K562 (cell line): Measurements from ENCODE around the gene CHORDC1. TPM values are rescaled to one million over a fixed set of nuclear protein-coding genes. Genes with fewer than 3 reads are reported as not detected.
"Not testable (repeated sequence)": the region's sequence is repeated elsewhere in the genome, so short reads cannot be mapped to it uniquely, and the experiment has no call there.

Experiments used
- ATAC-seq: fragments of 200-7000 bp; cut with Tn5 transposase; 3 replicates; pipeline ENCODE4 v1.9.1; 2020; ENCODE audit warnings: moderate library complexity
- BruUV-seq: library from RNA; stranded (reverse); fragments of 400-500 nt; replicated peaks from 2 replicates; lab custom pipeline; 2021; lab: Mats Ljungman, UMichigan
- CTCF ChIA-PET: fragments of 300-600 bp; formaldehyde crosslinking; extraction: SDS; loops from one replicate; lab custom pipeline; 2021; ENCODE audit warnings: low intra/inter-chr PET ratio; lab: Yijun Ruan, JAX
- POLR2A ChIA-PET: fragments of 300-600, 350-650 bp; sonication (Branson Sonifier 250); formaldehyde crosslinking; extraction: SDS; loops from one replicate; lab custom pipeline; 2021; ENCODE audit warnings: antibody characterized with exemption, inconsistent platforms; lab: Yijun Ruan, JAX
- DNase-seq, 4 experiments: peaks; one replicate each; pipeline versions ENCODE4 v3.0.0 to v3.0.0-alpha.2; 2011 to 2018; ENCODE audit warnings: low spot score in 3 of 4, mixed read lengths in 3 of 4; ENCODE audit errors: extremely low read depth in 1 of 4
- FAIRE-seq: peaks from 2 replicates; lab custom pipeline; 2011; peaks lifted over from hg19 to GRCh38; lab: Jason Lieb, UNC
- H2AFZ ChIP-seq: 2 replicates; pipeline ENCODE4 v1.6.0; 2011; ENCODE audit warnings: low read depth, low read length, control low read depth, inconsistent platforms
- H3K27ac ChIP-seq: fragments of 200-600 bp; 3 replicates; pipeline ENCODE4 v1.8.0; 2011; ENCODE audit warnings: low read depth, mild to moderate bottlenecking, control low read depth, inconsistent platforms, low read length, moderate library complexity, mixed read lengths; ENCODE audit errors: extremely low read depth
- H3K27me3 ChIP-seq, 2 experiments: fragments of 300-600 bp in 1 of 2; 2 replicates in 1 of 2; 3 replicates in 1 of 2; pipeline versions ENCODE4 v1.6.0 to v1.8.0; 2011; ENCODE audit warnings: inconsistent platforms in 2 of 2, low read length in 2 of 2, mild to moderate bottlenecking in 1 of 2, mixed read lengths in 1 of 2, moderate library complexity in 1 of 2; ENCODE audit not compliant: control insufficient read depth in 2 of 2, insufficient read depth in 2 of 2
- H3K36me3 ChIP-seq: fragments of 300-600 bp; 3 replicates; pipeline ENCODE4 v1.8.0; 2011; ENCODE audit warnings: mild to moderate bottlenecking, low read length, inconsistent platforms; ENCODE audit not compliant: control insufficient read depth, insufficient read depth
- H3K4me1 ChIP-seq, 2 experiments: fragments of 200-600 bp in 1 of 2; replicated peaks in 1 of 2; 2 replicates in 1 of 2; 3 replicates in 1 of 2; pipeline versions ENCODE4 v1.5.1 to v1.8.0; 2011; ENCODE audit warnings: inconsistent platforms in 2 of 2, low read length in 2 of 2, mild to moderate bottlenecking in 1 of 2, mixed read lengths in 1 of 2, moderate library complexity in 1 of 2; ENCODE audit not compliant: control insufficient read depth in 2 of 2, insufficient read depth in 2 of 2
- H3K4me2 ChIP-seq: 2 replicates; pipeline ENCODE4 v1.6.1; 2011; ENCODE audit warnings: low read length, control low read depth, inconsistent platforms, mixed read lengths; ENCODE audit not compliant: insufficient read depth
- H3K4me3 ChIP-seq: fragments of 200-600 bp; sonication (generic), shearing (Covaris generic); 2 replicates; pipeline ENCODE4 v1.5.1; 2016; ENCODE audit warnings: control low read depth, inconsistent platforms
- H3K79me2 ChIP-seq: fragments of 200-600 bp; 3 replicates; pipeline ENCODE4 v1.8.0; 2011; ENCODE audit warnings: low read length, inconsistent platforms; ENCODE audit not compliant: control insufficient read depth, insufficient read depth
- H3K9ac ChIP-seq, 2 experiments: 2 replicates each; pipeline versions ENCODE4 v1.6.0 to v1.6.1; 2011; ENCODE audit warnings: low read depth in 2 of 2, low read length in 2 of 2, control low read depth in 1 of 2, inconsistent platforms in 1 of 2, mild to moderate bottlenecking in 1 of 2, mixed read lengths in 1 of 2; ENCODE audit not compliant: insufficient read depth in 1 of 2
- H3K9me1 ChIP-seq: one replicate; pipeline ENCODE4 v1.6.0; 2011; ENCODE audit warnings: inconsistent platforms, mild to moderate bottlenecking, low read length, moderate library complexity; ENCODE audit not compliant: control insufficient read depth, insufficient read depth
- H3K9me3 ChIP-seq: replicated peaks from 2 replicates; pipeline ENCODE4 v1.5.1; 2011; ENCODE audit warnings: low read depth, low read length, inconsistent platforms; ENCODE audit not compliant: control insufficient read depth, insufficient read depth
- H4K20me1 ChIP-seq: replicated peaks from 2 replicates; pipeline ENCODE4 v1.6.1; 2011; ENCODE audit warnings: low read length, inconsistent platforms, mixed read lengths; ENCODE audit not compliant: control insufficient read depth, insufficient read depth
- BMI1 ChIP-seq: fragments of 150-350 bp; IDR thresholded peaks from 2 replicates; pipeline ENCODE4 v1.6.1; 2014; ENCODE audit warnings: low read length
- DLX4 ChIP-seq: fragments of 250-450 bp; sonication (Bioruptor Pico); IDR thresholded peaks from 2 replicates; pipeline ENCODE4 v1.6.1; 2021; ENCODE audit warnings: mild to moderate bottlenecking
- ETS1 ChIP-seq: conservative IDR thresholded peaks from 2 replicates; pipeline ENCODE4 v1.6.1; 2011; ENCODE audit warnings: low read depth, mild to moderate bottlenecking, low read length; ENCODE audit not compliant: control insufficient read depth
- IRF1 ChIP-seq: sonication (generic); formaldehyde crosslinking; IDR thresholded peaks from 2 replicates; pipeline ENCODE4 v1.8.0; 2022; ENCODE audit warnings: missing genetic modification reagents, mild to moderate bottlenecking, borderline replicate concordance
- TCF7 ChIP-seq: sonication (generic); IDR thresholded peaks from 2 replicates; pipeline ENCODE4 v1.6.1; 2016; ENCODE audit warnings: antibody characterized with exemption, borderline replicate concordance
- ZNF699 ChIP-seq: fragments of 250-450 bp; sonication (Bioruptor Pico); IDR thresholded peaks from 2 replicates; pipeline ENCODE4 v1.8.0; 2021; ENCODE audit warnings: mild to moderate bottlenecking, moderate library complexity; ENCODE audit not compliant: insufficient replicate concordance
- WGBS: fragments of 100-300 bp; shearing (Covaris generic); methylation state at CpG from one replicate; pipeline ENCODE4 v1.1.6; 2016; ENCODE audit warnings: low coverage, mixed read lengths; ENCODE audit not compliant: insufficient coverage; ENCODE audit errors: missing lambda C conversion rate; 5-methylcytosine and 5-hydroxymethylcytosine counted together
- in situ Hi-C: fragments of 300-500 bp; cut with MboI; formaldehyde crosslinking; loops from 4 replicates; pipeline ENCODE4 v1.15.0; 2018; ENCODE audit warnings: inconsistent platforms, mixed read lengths
- intact Hi-C: fragments of 100-400 bp; cut with micrococcal nuclease; formaldehyde crosslinking; loops from 2 replicates; pipeline ENCODE4 v1.14.2; 2022
- polyA plus RNA-seq, 8 experiments: library from polyadenylated mRNA; depleted of rRNA in 4 of 8; stranded (reverse) in 5 of 8; unstranded in 3 of 8; fragments of >200 nt; fragmentation: Nextera tagmentation in 2 of 8; fragmentation: Illumina TruSeq in 1 of 8; extraction: Ambion mirVana in 2 of 8; extraction: Trizol in 1 of 8; gene quantifications; 2 replicates each; pipeline versions ENCODE4 v1.2.1 to v1.2.3, GENCODE V29; 2011 to 2014; ENCODE audit warnings: inconsistent platforms in 1 of 8, missing spikeins in 1 of 8
- total RNA-seq, 7 experiments: library from RNA; depleted of rRNA in 6 of 7; stranded (reverse); fragments of >200 nt in 6 of 7; fragmentation: Illumina TruSeq in 2 of 7; extraction: Trizol in 2 of 7; gene quantifications; 2 replicates each; pipeline versions ENCODE4 v1.2.1 to v1.2.3, GENCODE V29; 2011 to 2021; ENCODE audit warnings: low replicate concordance in 1 of 7

CHORDC1 gene
- total and polyA plus RNA-seq, 9 of the 15 experiments (the other 6 are each of a cell fraction or from before 2014, with no cell fraction given) = 68.7 to 148 (median 112) TPM

- Histone ChIP-seq H3K4me2 (no peak overlapping the region), H3K9me1 (no peaks in the 10 kb centered on the region), H4K20me1 (no peaks in the 10 kb centered on the region), H3K36me3 (peaks cover 97% of the 10 kb centered on the region), H3K9me3 (no peaks in the 10 kb centered on the region), H3K9ac (no peak overlapping the region), H3K4me1 (no peaks in the 10 kb centered on the region), H3K27ac (no peak overlapping the region), H2AFZ (no peak overlapping the region), H3K4me3 (no peak overlapping the region), H3K27me3 (no peaks in the 10 kb centered on the region), H3K79me2 (peaks cover 64% of the 10 kb centered on the region)
- FAIRE-seq (no peak), ATAC-seq (no peak), DNase-seq (no peak)
- CTCF ChIA-PET = no interaction called here
- intact Hi-C loops (no loop called here), in situ Hi-C loops (no loop called here)
- no TSS peak for BruUV-seq
- TF ChIP-seq IRF1 (CRISPR knock-in tag) = no peak
- no peak for TF ChIP-seq TCF7
- TF ChIP-seq ZNF699 (CRISPR knock-in tag) = no peak
- WGBS = 90% methylated on average over 3 of the region's 3 CpGs
- POLR2A ChIA-PET = no interaction called here
Observed at GRCh38 chr11:90213322-90213721, 9.5 kb downstream of the CHORDC1 start.

GRCh38 chr11:90208857-90209256 lies 14.0 kb downstream of the CHORDC1 start:
- Histone ChIP-seq H2AFZ (no peak overlapping the region), H3K9me3 (no peaks in the 10 kb centered on the region), H3K79me2 (peaks cover 20% of the 10 kb centered on the region; the same call in 2 of the 3 replicates), H4K20me1 (no peaks in the 10 kb centered on the region), H3K27ac (no peak overlapping the region), H3K27me3 (no peaks in the 10 kb centered on the region), H3K36me3 (peaks cover 97% of the 10 kb centered on the region), H3K4me1 (no peaks in the 10 kb centered on the region), H3K9me1 (no peaks in the 10 kb centered on the region), H3K4me3 (no peak overlapping the region), H3K9ac (no peak overlapping the region), H3K4me2 (no peak overlapping the region)
- WGBS = 92% methylated on average over 2 of the region's 2 CpGs
- intact Hi-C loops = no loop called here
- DNase-seq (no peak), ATAC-seq (no peak), FAIRE-seq (no peak)
- TF ChIP-seq BMI1 (no peak), ETS1 (no peak), DLX4 (CRISPR knock-in tag) (no peak)
- ChIA-PET POLR2A (no interaction called here), CTCF (interaction anchor here (0.5 kb wide), 1 partner anchor 79 kb away, joined by 3 read pairs; no protein-coding TSS in a partner anchor)
- in situ Hi-C loops = no loop called here
- BruUV-seq = no TSS peak

GRCh38 chr11:90207992-90208391 lies 14.9 kb downstream of the CHORDC1 start:
- H3K4me2 ChIP-seq, H3K9ac ChIP-seq, H2AFZ ChIP-seq, intact Hi-C loops, BruUV-seq, DNase-seq, H3K27ac ChIP-seq, in situ Hi-C loops, FAIRE-seq, POLR2A ChIA-PET, H3K27me3 ChIP-seq, CTCF ChIA-PET, H3K9me1 ChIP-seq, H3K4me3 ChIP-seq, H4K20me1 ChIP-seq, H3K9me3 ChIP-seq, H3K4me1 ChIP-seq, ATAC-seq: not testable (repeated sequence)
- Histone ChIP-seq H3K36me3 (peaks cover 97% of the 10 kb centered on the region), H3K79me2 (peaks cover 12% of the 10 kb centered on the region; the same call in 2 of the 3 replicates)
- WGBS = 95% methylated on average over 10 of the region's 10 CpGs
